ENCODE results near the gene KLK8.

GRCh38 chr19:51000981-51001380, 423 bp downstream of the KLK8 start:
- TF ChIP-seq EZH2 (IDR thresholded peaks at IDR 0.05; ENCODE audit: insufficient read depth, poor library complexity, severe bottlenecking) (no peak), EZH2phosphoT487 (IDR thresholded peaks at IDR 0.05; ENCODE audit: insufficient read depth, low read depth) (no peak)

All from GM23248 (cell line).